Mammary epithelial cell (primary cell): Measurements from ENCODE around the gene ATP5F1D.

Experiments used
- CTCF ChIP-seq, 2 donors: IDR thresholded peaks in 1 of 2; conservative IDR thresholded peaks in 1 of 2; 2 replicates each; pipeline ENCODE4 v1.5.1; 2011 to 2012; ENCODE audit warnings: inconsistent platforms in 2 of 2, low read length in 2 of 2, mild to moderate bottlenecking in 2 of 2, control low read depth in 1 of 2, low read depth in 1 of 2; ENCODE audit not compliant: insufficient read depth in 1 of 2; ENCODE audit errors: extremely low read depth in 1 of 2
- EZH2 ChIP-seq: IDR thresholded peaks from 2 replicates; pipeline ENCODE4 v1.6.1; 2012; ENCODE audit warnings: low read length, inconsistent platforms, borderline replicate concordance

GRCh38 chr19:1258707-1259205 lies 17.2 kb downstream of the ATP5F1D start:
- TF ChIP-seq CTCF (conservative IDR thresholded peaks at IDR 0.05 in 1 of 2, IDR thresholded peaks at IDR 0.05 in 1 of 2; ENCODE audit: extremely low read depth in 1 of 2, insufficient read depth in 1 of 2, low read depth in 1 of 2, low read length in 2 of 2): no peak
- TF ChIP-seq EZH2: no peak
